NT2/D1 (cell line): ENCODE results near the gene ERCC3.

ENCODE experiments used
- DNase-seq: peaks from one replicate; pipeline ENCODE4 v3.0.0-alpha.2; 2011; ENCODE audit warnings: low read depth, low spot score
- H3K27me3 ChIP-seq: 2 replicates; pipeline ENCODE4 v1.6.0; 2011; ENCODE audit warnings: mild to moderate bottlenecking; ENCODE audit not compliant: insufficient read length, insufficient read depth
- H3K36me3 ChIP-seq: 2 replicates; pipeline ENCODE4 v1.6.1; 2011; ENCODE audit warnings: mild to moderate bottlenecking, low read length, mixed read lengths; ENCODE audit not compliant: insufficient read depth, insufficient read length
- H3K4me1 ChIP-seq: 2 replicates; pipeline ENCODE4 v1.5.1; 2011; ENCODE audit not compliant: insufficient read depth, insufficient read length
- H3K4me3 ChIP-seq: 2 replicates; pipeline ENCODE4 v1.5.1; 2011; ENCODE audit warnings: low read depth; ENCODE audit not compliant: insufficient read length
- H3K9ac ChIP-seq: 2 replicates; pipeline ENCODE4 v1.6.0; 2011; ENCODE audit warnings: low read depth; ENCODE audit not compliant: insufficient read length
- H3K9me3 ChIP-seq: 2 replicates; pipeline ENCODE4 v1.5.1; 2011; ENCODE audit warnings: mild to moderate bottlenecking, low read length; ENCODE audit not compliant: insufficient read depth
- SUZ12 ChIP-seq: IDR thresholded peaks from 2 replicates; pipeline ENCODE4 v1.6.1; 2011; ENCODE audit not compliant: insufficient read length, insufficient read depth; ENCODE audit errors: extremely low read depth
- YY1 ChIP-seq: IDR thresholded peaks from 2 replicates; pipeline ENCODE4 v1.6.1; 2011; ENCODE audit not compliant: insufficient read length, insufficient read depth
- ZNF274 ChIP-seq: IDR thresholded peaks from 2 replicates; pipeline ENCODE4 v1.6.1; 2011; ENCODE audit warnings: mild to moderate bottlenecking, low read depth, low read length

ERCC3 gene

DNA sequence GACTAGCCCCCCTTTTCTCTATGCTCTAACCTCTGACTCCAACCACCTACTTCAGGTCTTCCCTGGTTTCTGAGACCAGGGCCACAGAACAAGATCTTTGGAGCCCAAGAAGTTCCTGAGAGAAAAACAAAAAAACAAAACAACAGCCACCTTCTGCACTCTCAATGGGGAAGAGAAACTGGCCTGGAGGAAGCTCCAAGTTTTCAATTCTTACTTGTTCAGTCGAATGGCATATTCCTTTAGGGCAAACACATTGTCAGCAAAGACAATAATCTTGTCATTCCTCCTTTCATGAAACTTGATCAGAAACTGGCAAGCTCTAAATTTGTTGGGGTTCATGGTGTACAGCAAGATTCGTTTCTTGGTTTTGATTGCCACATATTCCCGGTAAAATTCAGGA lies 15.0 kb downstream of the ERCC3 start:
- Histone ChIP-seq H3K4me1 (peaks cover 2% of the 10 kb centered on the region), H3K4me3 (no peak overlapping the region), H3K36me3 (peaks cover 91% of the 10 kb centered on the region), H3K27me3 (no peaks in the 10 kb centered on the region), H3K9me3 (peaks cover 8% of the 10 kb centered on the region; the same call in 1 of the 2 replicates), H3K9ac (no peak overlapping the region)
- TF ChIP-seq ZNF274 (no peak), SUZ12 (no peak)
- DNase-seq = no peak

DNA sequence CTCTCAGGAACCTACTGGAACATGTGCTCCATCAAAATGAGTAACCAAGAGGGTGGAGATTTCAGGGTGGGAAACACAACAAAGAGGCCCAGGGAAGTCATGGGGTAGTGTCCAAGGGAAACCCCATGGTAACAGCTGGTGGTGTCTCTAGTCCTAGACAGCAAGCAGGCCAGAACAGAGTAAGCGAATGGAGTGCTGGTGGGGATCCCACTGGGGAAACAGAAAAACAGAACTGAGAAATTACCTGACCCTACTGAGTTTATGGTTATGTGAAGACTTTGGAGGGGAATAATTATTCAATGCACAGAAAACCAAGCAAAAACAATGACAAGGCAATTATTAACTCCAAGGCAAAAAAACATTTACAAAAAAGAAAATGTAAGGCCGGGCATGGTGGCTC lies 16.9 kb downstream of the ERCC3 start:
- Histone ChIP-seq H3K4me3 (no peak overlapping the region), H3K9ac (no peak overlapping the region), H3K27me3 (no peaks in the 10 kb centered on the region), H3K9me3 (no peaks in the 10 kb centered on the region), H3K36me3 (peaks cover 90% of the 10 kb centered on the region), H3K4me1 (peaks cover 2% of the 10 kb centered on the region)
- TF ChIP-seq YY1 (no peak), SUZ12 (no peak), ZNF274 (no peak)
- no peak for DNase-seq

DNA sequence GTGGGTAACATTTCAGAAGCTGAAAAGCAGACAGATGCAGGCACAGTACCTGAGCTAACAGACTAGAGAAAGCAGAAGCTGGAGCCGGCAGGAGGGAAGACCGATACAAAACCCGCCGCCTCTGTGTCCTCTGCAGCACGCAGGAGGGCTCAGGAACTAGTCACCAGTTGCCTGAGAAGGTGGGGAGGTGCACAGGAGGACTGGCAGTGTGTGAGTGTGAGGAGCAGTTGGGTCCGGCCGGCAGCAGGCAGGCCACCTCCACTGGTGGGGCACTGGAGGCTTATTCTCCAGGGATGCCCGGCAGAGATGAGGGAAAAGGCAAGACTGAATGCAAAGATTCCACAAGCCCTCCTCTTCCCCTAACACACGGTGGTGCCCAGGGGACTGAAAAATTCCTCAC lies 18.2 kb downstream of the ERCC3 start:
- H3K4me1 ChIP-seq = peaks cover 2% of the 10 kb centered on the region
- no peak for DNase-seq
- H3K4me3 ChIP-seq = no peak overlapping the region
- H3K9ac ChIP-seq = no peak overlapping the region
- H3K27me3 ChIP-seq = no peaks in the 10 kb centered on the region
- peaks cover 92% of the 10 kb centered on the region for H3K36me3 ChIP-seq
- no peaks in the 10 kb centered on the region for H3K9me3 ChIP-seq
- TF ChIP-seq SUZ12 = no peak
- no peak for TF ChIP-seq ZNF274
- no peak for TF ChIP-seq YY1

DNA sequence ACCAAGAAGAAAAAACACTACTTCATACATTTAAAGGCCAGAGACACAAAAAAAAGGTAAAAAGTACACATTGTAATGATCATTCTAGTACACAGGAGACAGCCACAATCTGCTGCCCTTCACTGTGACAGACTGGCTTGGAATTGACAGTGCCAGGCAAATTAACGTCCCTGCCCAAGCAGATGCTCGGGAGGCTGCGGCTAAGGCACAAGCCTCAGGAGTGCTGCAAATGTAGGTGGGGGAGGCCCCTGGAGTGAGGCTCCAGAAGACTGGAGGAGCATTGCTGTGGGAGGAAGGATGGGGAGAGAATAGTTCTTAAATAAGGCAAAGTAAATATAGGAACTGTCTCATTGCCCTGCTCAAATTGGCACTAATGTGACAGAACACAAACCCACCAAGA lies 18.6 kb downstream of the ERCC3 start:
- H3K27me3 ChIP-seq = no peaks in the 10 kb centered on the region
- no peaks in the 10 kb centered on the region for H3K9me3 ChIP-seq
- H3K36me3 ChIP-seq = peaks cover 92% of the 10 kb centered on the region
- H3K4me3 ChIP-seq = no peak overlapping the region
- no peak overlapping the region for H3K9ac ChIP-seq
- DNase-seq = no peak
- H3K4me1 ChIP-seq = peaks cover 2% of the 10 kb centered on the region
- TF ChIP-seq ZNF274 (no peak), YY1 (no peak), SUZ12 (no peak)

DNA sequence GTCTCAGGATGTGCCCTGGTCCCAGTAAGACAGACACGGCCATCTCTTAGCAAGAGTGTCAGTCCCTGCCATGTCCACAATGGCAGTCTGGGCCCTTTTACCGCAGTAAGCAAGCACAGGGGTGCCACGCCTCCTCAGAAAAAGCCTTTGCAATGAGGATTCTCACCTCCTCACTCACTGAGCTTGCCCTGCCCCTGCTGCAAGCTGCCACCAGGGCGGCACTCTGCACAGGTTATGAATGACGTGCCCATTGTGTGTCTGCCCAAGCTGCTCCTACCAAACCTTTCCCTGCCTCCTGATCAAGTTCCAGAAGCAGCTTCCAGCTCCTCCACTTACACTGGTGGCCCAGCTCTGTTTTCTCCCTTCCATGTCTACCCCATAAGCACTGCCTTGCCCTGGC lies 23.3 kb downstream of the ERCC3 start:
- no peaks in the 10 kb centered on the region for H3K9me3 ChIP-seq
- no peaks in the 10 kb centered on the region for H3K27me3 ChIP-seq
- peaks cover 2% of the 10 kb centered on the region for H3K4me1 ChIP-seq
- no peak overlapping the region for H3K9ac ChIP-seq
- no peak for DNase-seq
- peaks cover 80% of the 10 kb centered on the region for H3K36me3 ChIP-seq
- H3K4me3 ChIP-seq = no peak overlapping the region
- no peak for TF ChIP-seq YY1
- TF ChIP-seq ZNF274 = no peak
- no peak for TF ChIP-seq SUZ12

DNA sequence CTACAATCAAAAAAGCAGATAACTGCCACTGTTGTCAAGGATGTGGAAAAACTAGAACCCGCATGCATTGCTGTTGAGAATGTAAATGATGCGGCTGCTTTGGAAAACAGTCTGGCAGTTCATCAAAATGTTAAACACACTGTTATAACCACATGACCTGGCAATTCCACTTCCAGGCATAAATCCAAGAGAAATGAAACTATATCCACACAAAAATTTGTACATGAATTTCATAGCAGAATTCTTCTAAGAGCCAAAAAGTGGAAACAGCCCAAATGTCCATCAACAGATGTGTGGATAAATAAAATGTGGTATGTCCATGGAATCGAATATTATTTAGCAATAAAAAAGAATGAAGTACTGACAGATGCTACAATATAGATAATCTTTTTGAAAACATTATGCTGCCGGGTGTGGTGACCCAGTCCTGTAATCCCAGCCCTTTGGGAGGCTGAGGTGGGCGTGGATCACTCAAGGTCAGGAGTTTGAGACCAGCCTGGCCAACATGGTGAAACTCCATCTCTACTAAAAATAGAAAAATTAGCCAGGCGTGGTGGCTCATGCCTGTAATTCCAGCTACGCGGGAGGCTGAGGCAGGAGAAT lies 32.0 kb downstream of the ERCC3 start:
- Histone ChIP-seq H3K4me1 (no peaks in the 10 kb centered on the region), H3K9ac (no peak overlapping the region), H3K27me3 (no peaks in the 10 kb centered on the region), H3K4me3 (no peak overlapping the region), H3K9me3 (no peaks in the 10 kb centered on the region), H3K36me3 (peaks cover 71% of the 10 kb centered on the region)
- TF ChIP-seq ZNF274 = no peak
- TF ChIP-seq SUZ12 = no peak
- no peak for TF ChIP-seq YY1
- DNase-seq = no peak

DNA sequence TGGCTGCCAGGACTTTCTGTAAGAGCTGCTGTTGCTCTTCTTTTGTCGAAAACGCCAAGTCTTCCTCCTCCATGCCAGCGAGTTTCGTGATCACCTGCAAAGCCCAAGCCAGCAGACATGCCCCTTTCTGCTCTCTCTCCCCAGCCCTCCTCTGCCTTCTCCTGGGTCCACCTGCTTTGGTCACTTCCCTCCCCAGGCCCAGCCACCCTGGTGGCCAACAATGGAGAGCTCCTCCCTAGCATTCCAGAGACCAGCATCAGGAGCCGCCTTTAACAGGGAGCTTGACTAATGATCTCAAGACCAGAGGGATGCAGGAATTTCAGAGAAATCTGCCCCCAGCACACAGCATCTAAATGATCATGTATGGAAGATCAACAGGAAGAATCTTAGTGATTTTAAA lies 34.6 kb downstream of the ERCC3 start:
- Histone ChIP-seq H3K36me3 (peaks cover 75% of the 10 kb centered on the region), H3K27me3 (no peaks in the 10 kb centered on the region)
- no peak for TF ChIP-seq ZNF274
- no peak for TF ChIP-seq SUZ12
- no peak for TF ChIP-seq YY1

DNA sequence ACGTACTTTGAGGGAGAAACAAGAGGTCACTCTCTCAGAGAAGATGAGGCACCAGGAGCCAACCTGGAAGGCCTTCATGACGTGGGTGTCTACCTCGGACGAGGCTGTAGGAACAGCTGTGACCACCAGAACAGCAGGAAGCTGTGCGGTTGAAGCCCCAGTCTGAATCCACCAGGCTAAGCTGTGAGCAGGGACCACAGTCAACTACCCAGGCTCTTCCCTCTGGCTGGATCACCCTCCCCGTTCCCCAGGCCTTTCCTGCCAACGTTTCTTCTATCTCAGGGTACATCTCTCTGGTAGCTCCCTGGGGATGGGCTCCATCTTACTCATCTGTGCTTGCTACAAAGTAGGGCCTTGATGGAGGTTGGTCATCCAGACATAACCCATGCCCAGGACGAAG lies 37.1 kb downstream of the ERCC3 start:
- no peak overlapping the region for H3K9ac ChIP-seq
- no peaks in the 10 kb centered on the region for H3K27me3 ChIP-seq
- no peaks in the 10 kb centered on the region for H3K9me3 ChIP-seq
- TF ChIP-seq ZNF274 (no peak), YY1 (no peak), SUZ12 (no peak)
- no peaks in the 10 kb centered on the region for H3K4me1 ChIP-seq
- peaks cover 61% of the 10 kb centered on the region for H3K36me3 ChIP-seq
- H3K4me3 ChIP-seq = no peak overlapping the region
- no peak for DNase-seq

More for the DNA sequence above, 34.6 kb downstream of the ERCC3 start:
- H3K4me3 ChIP-seq = no peak overlapping the region
- no peaks in the 10 kb centered on the region for H3K9me3 ChIP-seq
- H3K4me1 ChIP-seq = no peaks in the 10 kb centered on the region
- H3K9ac ChIP-seq = no peak overlapping the region
- DNase-seq = no peak
